Neural cell (in vitro differentiated cells): ENCODE data around the gene DYNLT5. TPM values are rescaled to one million over a fixed set of nuclear protein-coding genes. Genes with fewer than 3 reads are reported as not detected.

Experiments
- H2AFZ ChIP-seq: fragments of 200-600, 300-800 bp; sonication (generic), shearing (Covaris generic); 2 replicates; pipeline ENCODE4 v1.6.0; 2014; ENCODE audit warnings: low read depth, mild to moderate bottlenecking, antibody characterized with exemption, low read length, moderate library complexity
- H3F3A ChIP-seq: fragments of 200-600 bp; shearing (Covaris generic); 2 replicates; pipeline ENCODE4 v1.6.1; 2016; ENCODE audit warnings: mild to moderate bottlenecking, moderate library complexity, mixed read lengths, antibody characterized with exemption, low read length; ENCODE audit not compliant: insufficient read depth, poor library complexity, severe bottlenecking
- H3K27ac ChIP-seq: fragments of 200-600, 300-800 bp; sonication (generic), shearing (Covaris generic); 2 replicates; pipeline ENCODE4 v1.5.1; 2014; ENCODE audit warnings: mild to moderate bottlenecking, low read length, moderate library complexity
- H3K27me3 ChIP-seq: fragments of 300-800, 200-600 bp; sonication (generic), shearing (Covaris generic); 2 replicates; pipeline ENCODE4 v1.6.0; 2014; ENCODE audit warnings: mild to moderate bottlenecking, low read depth, low read length, moderate library complexity; ENCODE audit not compliant: insufficient read depth
- H3K36me3 ChIP-seq: fragments of 300-800, 200-600 bp; sonication (generic), shearing (Covaris generic); 2 replicates; pipeline ENCODE4 v1.5.1; 2014; ENCODE audit warnings: mild to moderate bottlenecking, antibody characterized with exemption, low read length, moderate library complexity; ENCODE audit not compliant: insufficient read depth
- H3K4me2 ChIP-seq: fragments of 300-800, 200-600 bp; sonication (generic), shearing (Covaris generic); 2 replicates; pipeline ENCODE4 v1.6.0; 2014; ENCODE audit warnings: mild to moderate bottlenecking, low read length
- H3K4me3 ChIP-seq: fragments of 300-800, 200-600 bp; sonication (generic), shearing (Covaris generic); 2 replicates; pipeline ENCODE4 v1.5.1; 2014; ENCODE audit warnings: mild to moderate bottlenecking, low read length, moderate library complexity
- H3K79me2 ChIP-seq: fragments of 200-600 bp; shearing (Covaris generic); replicated peaks from 2 replicates; pipeline ENCODE4 v1.6.0; 2014; ENCODE audit warnings: mild to moderate bottlenecking, low read length, moderate library complexity; ENCODE audit not compliant: insufficient read depth
- H3K9ac ChIP-seq: fragments of 300-800, 200-600 bp; sonication (generic), shearing (Covaris generic); 2 replicates; pipeline ENCODE4 v1.6.1; 2016; ENCODE audit warnings: mild to moderate bottlenecking, low read length, mixed read lengths
- H3K9me2 ChIP-seq: fragments of 200-600 bp; shearing (Covaris generic); 2 replicates; pipeline ENCODE4 v1.6.1; 2016; ENCODE audit warnings: mild to moderate bottlenecking, low read length, mixed read lengths; ENCODE audit not compliant: insufficient read depth
- H3K9me3 ChIP-seq: fragments of 200-600, 300-800 bp; sonication (generic), shearing (Covaris generic); 2 replicates; pipeline ENCODE4 v1.6.1; 2016; ENCODE audit warnings: mild to moderate bottlenecking, mixed run types, low read length, moderate library complexity, mixed read lengths
- H4K20me1 ChIP-seq: fragments of 200-600 bp; shearing (Covaris generic); 2 replicates; pipeline ENCODE4 v1.6.1; 2016; ENCODE audit warnings: mild to moderate bottlenecking, mixed run types; ENCODE audit not compliant: insufficient read depth
- CTCF ChIP-seq: fragments of 450-650 bp; IDR thresholded peaks from 2 replicates; pipeline ENCODE4 v1.5.1; 2014; ENCODE audit warnings: antibody characterized with exemption, mild to moderate bottlenecking, moderate library complexity; ENCODE audit not compliant: poor library complexity, severe bottlenecking
- EP300 ChIP-seq: fragments of 450-650 bp; conservative IDR thresholded peaks from 2 replicates; pipeline ENCODE4 v1.6.1; 2014; ENCODE audit warnings: antibody characterized with exemption, mild to moderate bottlenecking, moderate library complexity; ENCODE audit not compliant: poor library complexity, severe bottlenecking
- EZH2 ChIP-seq: fragments of 200-600, 300-800 bp; shearing (Covaris generic), sonication (generic); IDR thresholded peaks from 2 replicates; pipeline ENCODE4 v1.6.1; 2014; ENCODE audit warnings: antibody characterized with exemption, low read length, borderline replicate concordance, mild to moderate bottlenecking; ENCODE audit not compliant: insufficient read depth, poor library complexity, severe bottlenecking
- MXI1 ChIP-seq: fragments of 450-650 bp; conservative IDR thresholded peaks from 2 replicates; pipeline ENCODE4 v1.6.1; 2014; ENCODE audit warnings: antibody characterized with exemption, mild to moderate bottlenecking; ENCODE audit not compliant: poor library complexity, severe bottlenecking
- POLR2AphosphoS5 ChIP-seq: IDR thresholded peaks from 2 replicates; pipeline ENCODE4 v1.6.1; 2012
- RAD21 ChIP-seq: fragments of 450-650 bp; conservative IDR thresholded peaks from 2 replicates; pipeline ENCODE4 v1.6.1; 2014; ENCODE audit warnings: antibody characterized with exemption, mild to moderate bottlenecking, moderate library complexity
- SMC3 ChIP-seq: fragments of 450-650 bp; conservative IDR thresholded peaks from 2 replicates; pipeline ENCODE4 v1.6.1; 2014; ENCODE audit warnings: antibody characterized with exemption, mild to moderate bottlenecking, moderate library complexity; ENCODE audit not compliant: poor library complexity
- TAF1 ChIP-seq: IDR thresholded peaks from 2 replicates; pipeline ENCODE4 v1.6.1; 2012; ENCODE audit warnings: low read depth
- polyA plus RNA-seq: library from polyadenylated mRNA; depleted of rRNA; stranded (reverse); fragments of >200 nt; gene quantifications from 2 replicates; pipeline ENCODE4 v1.2.3, GENCODE V29; 2014
- TF ChIP-seq, protein P1 (sequence below): IDR thresholded peaks from 2 replicates; pipeline ENCODE4 v1.6.1; 2012; ENCODE audit warnings: borderline replicate concordance

The DYNLT5 gene
- polyA plus RNA-seq, 1 donor from 2014 or later: not detected

DNA sequence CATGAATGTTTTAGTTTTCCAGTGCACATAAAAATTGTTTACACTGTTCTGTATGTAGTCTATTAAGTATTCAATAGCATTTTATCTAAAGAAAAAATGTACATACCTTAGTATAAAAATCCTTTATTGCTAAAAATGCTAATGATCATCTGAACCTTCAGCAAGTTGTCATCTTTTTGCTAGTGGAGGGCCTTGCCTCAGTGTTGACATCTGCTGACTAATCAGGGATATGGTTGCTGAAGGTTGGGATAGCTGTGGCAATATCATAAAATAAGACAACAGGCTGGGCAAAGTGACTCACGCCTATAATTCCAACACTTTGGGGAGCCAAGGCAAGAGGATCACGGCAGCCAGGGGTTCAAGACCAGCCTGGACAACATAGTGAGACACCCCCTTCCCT lies 9.0 kb downstream of the DYNLT5 start:
- no peak overlapping the region for H3K27ac ChIP-seq
- H4K20me1 ChIP-seq: no peaks in the 10 kb centered on the region
- H3K4me3 ChIP-seq: no peak overlapping the region
- no peak overlapping the region for H3K9ac ChIP-seq
- no peak overlapping the region for H2AFZ ChIP-seq
- TF ChIP-seq TAF1 (no peak), POLR2AphosphoS5 (no peak), EP300 (no peak), MXI1 (no peak), CTCF (no peak), EZH2 (no peak), SMC3 (no peak), RAD21 (no peak)
- TF ChIP-seq, protein P1, sequence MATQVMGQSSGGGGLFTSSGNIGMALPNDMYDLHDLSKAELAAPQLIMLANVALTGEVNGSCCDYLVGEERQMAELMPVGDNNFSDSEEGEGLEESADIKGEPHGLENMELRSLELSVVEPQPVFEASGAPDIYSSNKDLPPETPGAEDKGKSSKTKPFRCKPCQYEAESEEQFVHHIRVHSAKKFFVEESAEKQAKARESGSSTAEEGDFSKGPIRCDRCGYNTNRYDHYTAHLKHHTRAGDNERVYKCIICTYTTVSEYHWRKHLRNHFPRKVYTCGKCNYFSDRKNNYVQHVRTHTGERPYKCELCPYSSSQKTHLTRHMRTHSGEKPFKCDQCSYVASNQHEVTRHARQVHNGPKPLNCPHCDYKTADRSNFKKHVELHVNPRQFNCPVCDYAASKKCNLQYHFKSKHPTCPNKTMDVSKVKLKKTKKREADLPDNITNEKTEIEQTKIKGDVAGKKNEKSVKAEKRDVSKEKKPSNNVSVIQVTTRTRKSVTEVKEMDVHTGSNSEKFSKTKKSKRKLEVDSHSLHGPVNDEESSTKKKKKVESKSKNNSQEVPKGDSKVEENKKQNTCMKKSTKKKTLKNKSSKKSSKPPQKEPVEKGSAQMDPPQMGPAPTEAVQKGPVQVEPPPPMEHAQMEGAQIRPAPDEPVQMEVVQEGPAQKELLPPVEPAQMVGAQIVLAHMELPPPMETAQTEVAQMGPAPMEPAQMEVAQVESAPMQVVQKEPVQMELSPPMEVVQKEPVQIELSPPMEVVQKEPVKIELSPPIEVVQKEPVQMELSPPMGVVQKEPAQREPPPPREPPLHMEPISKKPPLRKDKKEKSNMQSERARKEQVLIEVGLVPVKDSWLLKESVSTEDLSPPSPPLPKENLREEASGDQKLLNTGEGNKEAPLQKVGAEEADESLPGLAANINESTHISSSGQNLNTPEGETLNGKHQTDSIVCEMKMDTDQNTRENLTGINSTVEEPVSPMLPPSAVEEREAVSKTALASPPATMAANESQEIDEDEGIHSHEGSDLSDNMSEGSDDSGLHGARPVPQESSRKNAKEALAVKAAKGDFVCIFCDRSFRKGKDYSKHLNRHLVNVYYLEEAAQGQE: no peak
- no peak overlapping the region for H3K4me2 ChIP-seq
- H3K9me2 ChIP-seq: no peaks in the 10 kb centered on the region
- H3K27me3 ChIP-seq: no peaks in the 10 kb centered on the region
- H3F3A ChIP-seq: no peaks in the 10 kb centered on the region
- peaks cover 4% of the 10 kb centered on the region for H3K9me3 ChIP-seq
- no peaks in the 10 kb centered on the region for H3K79me2 ChIP-seq
- H3K36me3 ChIP-seq: no peaks in the 10 kb centered on the region

GRCh38 chr1:66764994-66765578 lies 12.8 kb downstream of the DYNLT5 start:
- H3K9me3 ChIP-seq: peaks cover 4% of the 10 kb centered on the region
- TF ChIP-seq EZH2 (no peak), EP300 (no peak), SMC3 (peak; percentile 78), CTCF (peak; percentile 80), MXI1 (no peak), RAD21 (peak; percentile 78)
- no peaks in the 10 kb centered on the region for H3K27me3 ChIP-seq
- H3K4me3 ChIP-seq: no peak overlapping the region
- no peak overlapping the region for H3K27ac ChIP-seq
- H2AFZ ChIP-seq: no peak overlapping the region
- no peak overlapping the region for H3K4me2 ChIP-seq
- no peaks in the 10 kb centered on the region for H3K36me3 ChIP-seq
- H3K79me2 ChIP-seq: no peaks in the 10 kb centered on the region
- H4K20me1 ChIP-seq: no peaks in the 10 kb centered on the region
- H3K9me2 ChIP-seq: no peaks in the 10 kb centered on the region
- H3K9ac ChIP-seq: no peak overlapping the region
- no peaks in the 10 kb centered on the region for H3F3A ChIP-seq
